GM23248 (cell line): ENCODE data around the gene WBP2.

Experiments
- EZH2 ChIP-seq: fragments of 200-600 bp; sonication (generic); IDR thresholded peaks from 2 replicates; pipeline ENCODE4 v1.6.1; 2018; ENCODE audit warnings: antibody characterized with exemption, mild to moderate bottlenecking; ENCODE audit not compliant: insufficient read depth, poor library complexity, severe bottlenecking
- EZH2phosphoT487 ChIP-seq: fragments of 200-600 bp; sonication (generic); IDR thresholded peaks from 2 replicates; pipeline ENCODE4 v1.6.1; 2018; ENCODE audit warnings: antibody characterized with exemption, moderate library complexity, mild to moderate bottlenecking, low read depth; ENCODE audit not compliant: insufficient read depth

- TF ChIP-seq EZH2phosphoT487 (no peak), EZH2 (no peak)
Observed at GRCh38 chr17:75823257-75824041, 31.7 kb downstream of the WBP2 start.
